Fibroblast of the conjunctiva (primary cell): ENCODE measurements around the gene PXYLP1.

ENCODE experiments used
- DNase-seq: peaks from one replicate; pipeline ENCODE4 v3.0.0-alpha.2; 2010; ENCODE audit warnings: low read depth

The PXYLP1 gene

DNA sequence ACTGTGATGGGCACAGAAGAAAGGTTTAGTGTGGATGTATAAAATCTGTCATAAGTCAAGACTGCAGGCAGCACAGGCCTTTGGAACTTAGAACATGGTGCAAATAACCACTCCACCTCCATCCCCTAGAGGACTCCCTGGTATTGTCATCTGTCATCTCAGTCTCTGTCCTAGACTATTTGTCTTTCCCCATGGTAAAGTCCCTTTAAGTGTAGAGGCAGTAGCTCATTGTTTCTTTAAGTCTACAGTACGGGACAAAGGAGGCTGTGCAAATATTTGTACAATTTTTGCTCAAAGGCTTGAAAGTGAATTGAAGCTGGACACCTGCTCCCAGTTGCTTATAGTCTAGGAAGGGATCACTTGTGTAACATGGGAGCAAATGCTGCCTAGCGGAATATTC is 3.2 kb upstream of the PXYLP1 start:
- no peak for DNase-seq

DNA sequence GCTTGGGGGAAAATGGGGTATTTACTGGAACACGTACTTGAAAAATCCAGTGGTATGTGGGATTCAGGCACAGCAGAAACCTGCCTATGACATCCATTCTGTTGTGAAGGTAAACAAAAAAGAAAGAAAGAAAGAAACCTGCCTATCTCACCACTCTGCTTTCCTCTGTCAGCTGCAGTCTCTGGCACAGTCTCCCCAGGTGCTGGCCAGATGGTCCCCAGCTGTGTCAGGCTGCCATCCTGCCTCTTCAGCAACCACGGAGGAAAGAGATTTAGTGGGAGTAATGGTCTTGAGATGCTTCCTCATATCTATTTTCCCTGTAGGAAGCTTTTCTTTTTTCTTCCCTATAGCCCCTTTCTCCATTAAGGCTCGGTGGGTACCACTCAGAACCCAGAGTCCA is 2.5 kb upstream of the PXYLP1 start:
- DNase-seq: no peak

GRCh38 chr3:141230293-141230692 is 1.3 kb upstream of the PXYLP1 start:
- no peak for DNase-seq

GRCh38 chr3:141231952-141232823 is 563 bp downstream of the PXYLP1 start:
- DNase-seq: no peak

DNA sequence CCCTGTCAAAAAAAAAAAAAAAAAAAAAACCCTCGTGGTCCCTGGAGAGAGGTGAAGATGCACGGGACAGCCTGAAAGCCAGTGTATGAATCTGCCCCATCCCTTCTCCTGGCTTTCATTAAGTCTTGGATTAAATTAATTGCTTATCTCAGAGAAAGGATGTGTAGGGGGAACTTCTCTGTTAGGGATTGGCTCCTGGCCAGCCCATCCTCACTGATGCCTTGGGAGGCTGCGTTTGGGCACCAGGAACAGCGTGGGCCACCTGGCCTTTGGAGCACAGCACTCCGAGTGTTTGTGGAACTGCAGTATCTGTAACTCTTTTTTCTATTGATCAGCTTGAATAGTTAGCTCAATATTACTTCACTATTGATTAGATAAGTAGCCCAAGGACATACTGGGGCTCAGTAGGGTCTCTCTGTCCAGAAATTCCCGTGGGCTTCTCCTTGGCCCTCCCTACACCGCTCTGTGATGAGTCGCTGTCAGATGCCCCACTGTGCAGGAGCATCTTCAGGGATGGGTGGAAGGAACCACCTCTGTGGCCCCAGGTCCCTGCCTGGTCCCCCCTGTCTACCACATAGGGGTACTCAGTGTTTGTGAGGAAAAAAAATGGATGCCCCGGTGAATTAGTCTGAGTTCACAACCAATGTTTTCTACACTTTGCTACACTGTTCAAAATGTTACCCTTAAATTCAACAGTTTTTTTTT is 2.0 kb downstream of the PXYLP1 start:
- no peak for DNase-seq

- no peak for DNase-seq
Measured at GRCh38 chr3:141234283-141234682, 2.7 kb downstream of the PXYLP1 start.

DNA sequence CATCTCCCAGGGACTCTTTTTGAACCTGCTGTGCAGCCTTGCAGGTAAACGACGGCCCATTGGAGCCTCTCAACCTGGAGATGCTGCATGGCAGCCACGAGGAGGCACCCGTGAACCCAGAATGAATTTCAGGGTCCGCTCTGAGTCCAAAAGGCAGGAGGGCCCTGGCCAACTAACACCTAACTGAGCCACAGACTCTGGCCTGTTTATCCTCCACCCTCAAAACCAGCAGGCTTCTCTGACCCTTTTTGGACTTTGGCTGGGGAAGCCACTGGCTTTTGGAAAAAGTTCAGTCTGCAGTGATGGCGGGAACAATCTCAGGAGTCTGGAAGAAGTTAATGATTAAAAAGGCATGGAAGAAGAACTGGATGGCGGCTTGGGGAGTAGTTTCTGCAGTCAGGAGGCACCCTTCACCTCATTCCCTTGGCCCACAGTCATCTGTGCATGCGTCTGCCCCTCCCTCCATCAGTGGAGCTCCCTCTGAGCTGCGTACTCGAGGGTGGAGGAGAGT is 4.1 kb downstream of the PXYLP1 start:
- no peak for DNase-seq

DNA sequence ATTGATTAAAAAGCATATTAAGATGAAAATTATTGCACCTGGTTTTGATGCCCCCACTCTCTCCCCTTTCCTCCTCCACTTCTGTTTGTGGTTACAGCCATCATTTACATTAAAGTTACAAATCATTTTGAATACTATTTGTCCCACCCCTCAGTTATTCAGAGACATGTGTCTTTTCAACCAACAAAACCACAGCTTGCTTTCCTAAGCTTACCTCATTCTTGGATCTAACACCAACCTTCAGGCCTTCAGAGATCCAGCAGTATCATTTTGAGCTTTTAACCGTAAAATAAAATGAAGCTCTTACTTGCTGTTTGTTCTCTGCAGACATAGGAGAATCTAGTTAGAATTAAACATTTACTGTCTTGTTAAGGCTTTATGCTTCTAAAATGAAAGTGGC is 4.7 kb downstream of the PXYLP1 start:
- DNase-seq: no peak

GRCh38 chr3:141237701-141238521 is 6.3 kb downstream of the PXYLP1 start:
- no peak for DNase-seq

DNA sequence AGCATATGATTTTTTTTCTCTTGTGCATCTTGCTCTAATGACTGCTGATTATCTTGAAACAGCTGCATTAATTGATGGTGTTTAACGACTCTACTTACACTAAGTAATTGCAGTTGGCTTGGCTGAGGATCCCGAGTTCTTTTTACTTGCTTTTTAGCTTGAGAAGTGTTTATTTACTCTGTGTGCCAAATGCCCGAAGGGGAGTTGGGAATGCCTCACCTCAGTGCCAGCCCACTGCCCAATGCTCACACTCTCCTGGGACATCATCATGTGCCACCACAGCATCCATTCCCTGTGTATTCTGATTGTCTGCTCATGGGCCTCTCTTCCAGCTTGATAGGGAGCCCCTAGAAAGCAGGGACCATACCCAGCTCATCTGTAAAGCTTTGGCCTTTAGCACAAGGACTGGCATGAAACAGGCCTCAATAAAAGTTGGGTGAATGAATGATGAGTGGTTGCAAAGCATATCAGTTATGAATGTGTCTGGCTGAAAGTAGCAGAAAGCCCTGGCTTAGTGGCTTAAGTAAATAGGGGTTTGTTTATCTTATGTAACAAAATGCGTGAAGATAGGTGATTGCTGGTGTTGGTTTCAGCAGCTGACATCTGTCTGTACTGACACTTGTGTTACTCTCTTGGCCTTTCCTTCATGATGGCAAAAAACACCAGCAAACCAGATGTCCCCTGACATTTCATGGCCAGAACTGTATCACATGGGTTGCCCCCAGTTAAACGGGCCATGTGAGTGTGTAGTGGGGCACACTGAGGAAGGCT is 8.1 kb downstream of the PXYLP1 start:
- DNase-seq: no peak

DNA sequence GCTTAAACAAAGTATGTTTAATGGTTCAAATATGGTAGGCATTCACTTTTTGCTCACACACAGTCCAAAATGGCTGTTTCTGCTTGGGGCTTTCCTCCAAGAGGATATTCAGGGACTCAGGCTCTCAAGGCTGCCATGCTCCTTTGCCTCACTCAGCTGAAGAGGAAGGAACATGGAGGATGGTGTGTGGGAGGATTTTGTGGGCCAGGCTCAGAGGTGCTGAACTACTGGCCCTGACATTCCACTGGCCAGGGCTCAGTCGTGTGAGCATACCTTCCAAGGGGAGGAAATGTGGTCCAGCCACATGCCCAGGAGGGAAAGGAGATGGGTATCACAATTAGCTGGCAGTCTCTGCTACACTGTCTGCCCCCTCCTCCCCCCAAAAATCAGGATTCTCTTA is 8.7 kb downstream of the PXYLP1 start:
- no peak for DNase-seq

- no peak for DNase-seq
Measured at GRCh38 chr3:141240687-141241615, 9.3 kb downstream of the PXYLP1 start.

DNA sequence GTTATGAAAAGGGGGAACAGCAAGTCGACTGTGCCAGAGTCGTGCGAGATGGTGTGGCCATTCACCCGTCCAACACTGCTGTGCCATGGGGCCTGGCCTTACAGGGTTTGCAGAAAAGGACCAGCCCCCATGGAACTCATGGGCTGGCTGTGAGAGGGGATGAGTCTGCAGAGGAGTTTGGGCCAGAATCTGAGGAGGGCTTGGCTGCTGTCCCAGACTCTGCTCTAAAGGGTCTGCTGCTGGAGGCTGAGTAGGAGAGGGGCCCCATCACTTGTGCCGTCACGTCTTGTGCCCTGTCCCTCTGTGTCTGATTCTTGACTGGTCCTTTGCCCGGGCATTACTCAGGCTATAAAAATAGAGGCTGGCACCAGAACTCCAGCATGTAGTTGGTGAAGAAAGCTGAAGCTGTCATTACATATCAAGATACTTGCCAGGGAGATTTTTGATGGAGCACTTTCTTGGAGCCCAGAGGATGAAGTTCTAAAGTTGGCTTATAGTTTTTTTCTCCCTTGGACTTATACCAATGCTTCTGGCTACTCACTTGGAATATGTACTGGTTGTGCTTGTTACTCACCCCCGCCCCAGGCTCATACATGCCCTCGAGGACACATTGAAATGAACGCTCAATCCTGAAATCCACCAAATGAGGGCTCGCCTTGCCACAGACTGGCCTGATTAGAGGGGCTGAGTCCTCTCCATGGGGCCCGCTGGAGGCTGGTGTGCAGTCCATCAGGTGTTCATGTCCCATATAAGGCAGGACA is 10.2 kb downstream of the PXYLP1 start:
- DNase-seq: no peak

DNA sequence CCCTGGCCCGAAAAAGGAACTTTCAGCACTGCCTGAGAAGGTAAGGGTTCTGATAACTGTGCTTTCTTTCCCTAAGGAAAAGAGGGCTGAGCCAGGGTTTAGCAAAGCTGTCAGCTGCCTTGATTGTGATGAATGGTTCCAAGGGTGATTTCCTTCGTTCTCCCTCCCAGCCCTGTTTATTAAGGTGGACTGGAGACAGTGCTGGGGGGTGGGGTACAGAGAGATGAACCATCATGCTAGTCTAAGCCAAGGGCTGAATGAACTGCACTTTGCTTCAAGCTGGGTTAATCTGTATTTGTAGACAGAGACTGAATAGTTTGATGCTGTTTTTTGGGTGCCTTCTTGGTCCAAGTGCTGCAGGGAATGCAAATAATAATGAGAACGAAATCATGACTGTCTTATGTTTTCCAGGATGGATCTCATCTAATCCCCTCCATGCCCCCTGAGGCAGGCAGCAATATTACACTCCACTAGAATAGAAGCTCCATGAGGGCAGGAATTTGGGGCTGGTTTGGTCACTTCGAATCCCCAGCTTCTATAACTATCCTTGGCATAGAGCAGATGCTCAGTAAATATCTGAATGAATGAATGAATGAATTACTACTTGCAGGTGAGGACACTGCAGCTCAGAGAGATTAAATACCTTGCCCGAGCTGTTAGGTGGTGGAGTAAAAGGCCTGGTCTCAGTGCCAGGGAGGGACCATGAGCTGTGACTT is 10.9 kb downstream of the PXYLP1 start:
- DNase-seq: no peak

DNA sequence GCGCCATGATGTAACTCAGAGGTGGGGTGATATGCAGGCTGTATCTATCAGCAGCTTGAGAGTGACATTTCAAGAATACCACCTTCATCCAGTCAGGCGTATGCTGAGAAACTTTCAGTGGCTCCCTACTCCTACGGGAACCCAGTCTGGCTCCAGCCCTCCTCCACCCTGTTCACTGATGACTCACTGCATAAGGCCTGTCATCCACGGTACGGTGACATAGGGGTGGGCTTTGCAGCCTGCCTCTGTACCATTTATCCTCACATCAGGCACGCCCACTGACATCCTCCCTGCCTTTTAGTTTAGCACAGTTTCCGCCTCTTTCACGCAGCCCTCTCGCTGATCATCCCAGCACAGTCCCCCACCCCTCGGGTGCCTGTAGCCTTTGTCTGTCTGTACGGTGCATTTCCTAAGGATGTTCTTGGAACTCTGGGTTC is 11.7 kb downstream of the PXYLP1 start:
- no peak for DNase-seq

DNA sequence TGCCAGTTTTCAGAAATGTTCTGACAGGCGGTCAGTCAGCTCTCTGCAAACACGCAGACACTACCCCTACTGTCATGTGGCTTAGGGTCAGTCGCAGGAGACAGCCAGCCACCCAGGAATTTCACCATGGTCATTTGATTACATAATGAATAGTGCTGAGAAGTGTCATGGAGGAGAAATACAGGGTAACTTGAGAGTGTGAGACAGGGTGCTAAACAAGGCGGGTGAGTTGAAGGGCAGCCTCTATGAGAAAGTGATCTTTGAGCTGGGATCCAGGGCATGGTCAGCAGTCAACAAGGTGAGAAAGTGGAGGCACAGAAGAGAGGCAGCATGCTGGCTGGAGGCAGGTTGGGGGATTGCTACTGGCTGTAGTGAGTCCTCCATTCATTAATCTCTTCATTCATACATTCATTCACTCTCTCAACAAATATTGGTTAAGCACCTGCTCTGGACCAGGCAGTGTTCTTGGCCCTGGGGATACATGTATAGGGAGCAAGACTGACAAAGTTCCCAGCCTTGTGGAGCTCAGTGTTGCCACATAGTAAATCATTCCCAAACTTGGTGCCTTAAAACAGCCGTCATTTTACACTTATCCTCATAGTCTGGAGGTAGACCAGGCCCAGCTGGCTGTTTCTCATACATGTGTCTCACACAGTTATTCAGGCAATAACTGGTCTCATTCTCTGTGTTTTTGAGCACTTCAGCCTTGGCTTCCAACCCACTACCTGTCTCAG is 14.8 kb downstream of the PXYLP1 start:
- DNase-seq: no peak

DNA sequence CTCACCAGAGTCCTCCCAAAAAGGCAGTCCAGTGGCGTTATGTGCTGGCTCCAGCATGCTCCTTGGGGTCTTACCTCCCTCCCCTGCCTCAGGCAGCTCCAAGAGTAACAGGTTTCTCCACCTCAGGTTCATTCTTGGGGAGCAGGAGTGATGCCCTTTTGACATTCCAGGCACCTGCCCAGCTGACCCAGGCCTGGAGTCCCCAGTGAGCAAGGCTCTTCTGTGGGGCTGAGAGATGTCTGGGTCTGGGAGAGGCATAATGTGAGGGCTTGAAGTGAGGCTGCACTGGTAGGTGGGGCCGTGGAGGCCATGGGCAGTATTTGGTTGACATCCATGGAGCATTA is 15.3 kb downstream of the PXYLP1 start:
- DNase-seq: no peak

- DNase-seq: no peak
Measured at GRCh38 chr3:141248064-141248463, 16.4 kb downstream of the PXYLP1 start.
